ENCODE measurements around the gene SLC12A7. TPM values are rescaled to one million over a fixed set of nuclear protein-coding genes. Genes with fewer than 3 reads are reported as not detected.

SLC12A7 gene
- total RNA-seq, 2 experiments from 2014 or later, result 0.06 TPM; not detected in 1

GRCh38 chr5:1096838-1097237 lies 15.0 kb downstream of the SLC12A7 start:
- no peaks in the 10 kb centered on the region for H3K79me2 ChIP-seq (ENCODE audit: insufficient read depth, low read depth, low read length)

GRCh38 chr5:1095990-1096363 lies 15.9 kb downstream of the SLC12A7 start:
- H3K4me2 ChIP-seq (ENCODE audit: low read length), result no peak overlapping the region
- TF ChIP-seq EZH2phosphoT487 (IDR thresholded peaks at IDR 0.05; ENCODE audit: borderline replicate concordance, low read depth, low read length) (no peak), CTCF (conservative IDR thresholded peaks at IDR 0.05; ENCODE audit: low read length) (no peak)
- POLR2A ChIA-PET, result no interaction called here
- H2AFZ ChIP-seq (ENCODE audit: low read length), result no peak overlapping the region
- intact Hi-C loops (cut with micrococcal nuclease; ENCODE audit: unreplicated experiment), result no loop called here
- CTCF ChIA-PET (ENCODE audit: unreplicated experiment), result no interaction called here
- H3K79me2 ChIP-seq (ENCODE audit: insufficient read depth, low read depth, low read length), result no peaks in the 10 kb centered on the region
- H3K27ac ChIP-seq (ENCODE audit: low read depth, low read length, poor library complexity, severe bottlenecking), result no peak overlapping the region
- DNase-seq (ENCODE audit: low spot score), result no peak
- no peaks in the 10 kb centered on the region; the same call in 1 of the 2 replicates for H4K20me1 ChIP-seq (ENCODE audit: insufficient read depth, low read length)
- H3K9me2 ChIP-seq (ENCODE audit: insufficient read depth, low read length), result no peaks in the 10 kb centered on the region
- no peak overlapping the region for H3K4me3 ChIP-seq (ENCODE audit: low read depth, low read length, poor library complexity, severe bottlenecking)
- H3K9me3 ChIP-seq (ENCODE audit: low read length), result no peaks in the 10 kb centered on the region
- BruUV-seq (replicated peaks), result no TSS peak
- H3K36me3 ChIP-seq (ENCODE audit: insufficient read depth, low read length), result no peaks in the 10 kb centered on the region
- no peaks in the 10 kb centered on the region for H3K4me1 ChIP-seq (ENCODE audit: insufficient read depth, low read length, poor library complexity, severe bottlenecking)

More at GRCh38 chr5:1096838-1097237, 15.0 kb downstream of the SLC12A7 start:
- H3K27ac ChIP-seq (ENCODE audit: low read depth, low read length, poor library complexity, severe bottlenecking), result no peak overlapping the region
- no TSS peak for BruUV-seq (replicated peaks)
- H2AFZ ChIP-seq (ENCODE audit: low read length), result no peak overlapping the region
- TF ChIP-seq EZH2phosphoT487 (IDR thresholded peaks at IDR 0.05; ENCODE audit: borderline replicate concordance, low read depth, low read length) (no peak), CTCF (conservative IDR thresholded peaks at IDR 0.05; ENCODE audit: low read length) (no peak)
- DNase-seq (ENCODE audit: low spot score), result no peak
- H3K9me2 ChIP-seq (ENCODE audit: insufficient read depth, low read length), result no peaks in the 10 kb centered on the region
- intact Hi-C loops (cut with micrococcal nuclease; ENCODE audit: unreplicated experiment), result no loop called here
- no peak overlapping the region for H3K4me2 ChIP-seq (ENCODE audit: low read length)
- no peaks in the 10 kb centered on the region for H4K20me1 ChIP-seq (ENCODE audit: insufficient read depth, low read length)
- no peaks in the 10 kb centered on the region for H3K36me3 ChIP-seq (ENCODE audit: insufficient read depth, low read length)
- ChIA-PET POLR2A (no interaction called here), CTCF (ENCODE audit: unreplicated experiment) (no interaction called here)
- H3K9me3 ChIP-seq (ENCODE audit: low read length), result no peaks in the 10 kb centered on the region
- no peaks in the 10 kb centered on the region for H3K4me1 ChIP-seq (ENCODE audit: insufficient read depth, low read length, poor library complexity, severe bottlenecking)
- H3K4me3 ChIP-seq (ENCODE audit: low read depth, low read length, poor library complexity, severe bottlenecking), result no peak overlapping the region

- POLR2A ChIA-PET, result no interaction called here
- intact Hi-C loops (cut with micrococcal nuclease; ENCODE audit: unreplicated experiment), result no loop called here
- H3K79me2 ChIP-seq (ENCODE audit: insufficient read depth, low read depth, low read length), result no peaks in the 10 kb centered on the region
- CTCF ChIA-PET (ENCODE audit: unreplicated experiment), result interaction anchor here (0.5 kb wide), 1 partner anchor 152 kb away, joined by 3 read pairs; no protein-coding TSS in a partner anchor
- H3K4me2 ChIP-seq (ENCODE audit: low read length), result no peak overlapping the region
- no peaks in the 10 kb centered on the region for H3K4me1 ChIP-seq (ENCODE audit: insufficient read depth, low read length, poor library complexity, severe bottlenecking)
- BruUV-seq (replicated peaks), result no TSS peak
- TF ChIP-seq CTCF (conservative IDR thresholded peaks at IDR 0.05; ENCODE audit: low read length), result no peak
- H2AFZ ChIP-seq (ENCODE audit: low read length), result no peak overlapping the region
- no peaks in the 10 kb centered on the region for H3K36me3 ChIP-seq (ENCODE audit: insufficient read depth, low read length)
- no peak for DNase-seq (ENCODE audit: low spot score)
- no peaks in the 10 kb centered on the region; the same call in 1 of the 2 replicates for H4K20me1 ChIP-seq (ENCODE audit: insufficient read depth, low read length)
- no peaks in the 10 kb centered on the region for H3K9me2 ChIP-seq (ENCODE audit: insufficient read depth, low read length)
- no peak overlapping the region for H3K4me3 ChIP-seq (ENCODE audit: low read depth, low read length, poor library complexity, severe bottlenecking)
- no peaks in the 10 kb centered on the region for H3K9me3 ChIP-seq (ENCODE audit: low read length)
- no peak overlapping the region for H3K27ac ChIP-seq (ENCODE audit: low read depth, low read length, poor library complexity, severe bottlenecking)
These were observed 16.4 kb downstream of the SLC12A7 start for GRCh38 chr5:1095302-1095989.
